DMS114 treated with DMSO at 0.1 percent for 48 hours (cell line): Measurements from ENCODE around the gene C10orf105.

Experiments
- DNase-seq: peaks from one replicate; lab custom pipeline; 2025; ENCODE audit not compliant: unreplicated experiment; lab: John Stamatoyannopoulos, UW

Gene C10orf105

DNA sequence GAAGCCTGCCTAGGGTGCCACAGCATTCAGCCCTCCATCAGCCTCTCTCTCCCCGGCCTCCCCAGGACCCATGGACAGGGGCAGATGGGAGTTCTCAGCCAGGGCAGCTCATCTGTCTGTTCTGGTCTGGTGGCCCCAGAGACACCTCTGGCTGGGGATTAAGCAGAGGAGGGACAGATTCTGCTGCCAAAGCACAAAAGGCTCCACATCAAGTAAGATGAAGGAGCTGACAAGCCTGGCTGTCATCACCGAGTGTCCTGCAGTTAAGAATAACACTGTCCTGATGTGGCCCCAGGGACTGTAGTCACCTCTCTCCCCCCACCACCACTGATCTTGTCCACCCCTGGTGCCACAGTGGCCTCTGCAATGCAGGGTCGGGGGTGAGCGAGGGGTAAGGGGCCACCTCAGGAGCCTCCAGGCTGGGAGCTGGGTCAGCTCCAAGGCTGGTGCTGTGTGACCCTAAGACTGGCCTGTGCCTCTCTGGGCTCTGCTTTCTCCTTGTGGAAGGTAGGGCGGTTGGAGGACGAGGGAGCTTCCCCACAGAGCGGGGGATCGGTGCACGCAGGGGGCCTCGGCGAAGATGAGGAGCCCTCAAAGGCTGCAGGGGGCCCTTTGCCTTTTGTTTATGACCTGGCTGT is 18.7 kb downstream of the C10orf105 start:
- no peak for DNase-seq

- no peak for DNase-seq
Measured at GRCh38 chr10:71698737-71699136, 20.8 kb downstream of the C10orf105 start.

DNA sequence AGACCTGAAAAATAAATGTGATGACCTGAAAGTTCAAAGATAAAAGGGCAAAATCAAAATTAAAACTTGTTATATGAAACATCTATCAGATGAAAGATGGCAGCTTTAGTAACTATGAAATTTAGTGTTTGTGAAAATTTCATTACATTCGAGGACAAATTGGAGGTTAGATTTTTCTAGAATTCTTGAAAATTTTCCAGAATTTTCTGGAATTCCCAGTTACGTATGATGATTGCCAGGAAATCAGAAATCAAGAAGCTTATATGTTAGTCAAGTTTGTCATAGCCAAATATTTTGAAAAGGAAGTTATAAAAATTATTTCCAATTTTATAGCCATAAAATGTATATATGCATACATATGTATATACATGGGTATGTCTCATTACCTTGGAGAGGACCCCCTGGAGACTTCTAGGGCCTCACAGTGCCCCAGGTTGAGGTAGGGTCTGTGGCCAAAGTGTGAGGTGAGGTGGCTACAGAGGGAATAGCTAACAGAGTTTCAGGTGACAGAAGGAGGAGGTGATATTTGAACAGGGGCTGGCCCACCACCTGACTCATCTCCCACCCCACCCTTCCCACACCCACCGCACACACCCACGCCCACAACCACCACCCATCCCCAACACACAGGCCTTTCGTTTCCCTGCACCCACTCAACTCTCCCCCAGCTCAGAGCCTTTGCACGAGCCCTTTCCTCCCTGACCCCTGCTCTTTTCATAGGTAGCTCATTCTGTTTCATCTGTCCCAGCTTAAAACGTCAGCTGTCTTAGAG is 21.5 kb downstream of the C10orf105 start:
- no peak for DNase-seq

DNA sequence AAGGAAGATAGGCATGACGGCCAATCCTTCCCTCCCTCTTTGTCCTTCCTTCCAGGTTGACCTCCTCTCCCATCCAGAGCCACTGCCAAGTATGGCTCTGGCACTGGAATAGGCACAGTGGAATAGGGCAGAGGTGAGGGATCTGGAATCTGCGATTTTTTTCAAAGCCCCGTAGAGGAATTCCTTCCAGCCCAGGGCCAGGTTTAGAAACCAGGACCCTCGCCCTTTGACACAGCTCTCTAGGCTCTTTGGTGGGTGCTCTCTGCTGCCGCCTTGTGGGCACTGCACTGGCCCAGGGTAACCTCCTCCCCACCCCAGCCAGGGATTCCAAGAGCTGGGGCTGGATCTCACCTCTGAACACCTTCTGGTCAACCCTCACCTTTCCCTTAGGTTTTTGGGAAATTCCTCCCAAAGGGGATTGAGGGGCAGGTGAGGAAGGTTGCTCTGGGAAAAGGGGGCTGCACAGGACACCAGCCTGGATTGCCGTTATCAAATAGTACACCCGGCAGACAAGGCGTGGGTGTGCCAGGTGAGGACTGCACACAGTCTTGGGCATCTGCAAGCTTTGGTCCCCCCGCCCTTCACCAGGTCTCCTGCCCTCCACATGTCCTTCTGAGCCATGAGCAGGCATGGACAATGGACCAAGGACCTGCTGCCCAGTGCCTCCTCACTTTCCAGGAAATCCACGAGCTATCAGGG is 22.8 kb downstream of the C10orf105 start:
- peak; percentile 15 for DNase-seq

DNA sequence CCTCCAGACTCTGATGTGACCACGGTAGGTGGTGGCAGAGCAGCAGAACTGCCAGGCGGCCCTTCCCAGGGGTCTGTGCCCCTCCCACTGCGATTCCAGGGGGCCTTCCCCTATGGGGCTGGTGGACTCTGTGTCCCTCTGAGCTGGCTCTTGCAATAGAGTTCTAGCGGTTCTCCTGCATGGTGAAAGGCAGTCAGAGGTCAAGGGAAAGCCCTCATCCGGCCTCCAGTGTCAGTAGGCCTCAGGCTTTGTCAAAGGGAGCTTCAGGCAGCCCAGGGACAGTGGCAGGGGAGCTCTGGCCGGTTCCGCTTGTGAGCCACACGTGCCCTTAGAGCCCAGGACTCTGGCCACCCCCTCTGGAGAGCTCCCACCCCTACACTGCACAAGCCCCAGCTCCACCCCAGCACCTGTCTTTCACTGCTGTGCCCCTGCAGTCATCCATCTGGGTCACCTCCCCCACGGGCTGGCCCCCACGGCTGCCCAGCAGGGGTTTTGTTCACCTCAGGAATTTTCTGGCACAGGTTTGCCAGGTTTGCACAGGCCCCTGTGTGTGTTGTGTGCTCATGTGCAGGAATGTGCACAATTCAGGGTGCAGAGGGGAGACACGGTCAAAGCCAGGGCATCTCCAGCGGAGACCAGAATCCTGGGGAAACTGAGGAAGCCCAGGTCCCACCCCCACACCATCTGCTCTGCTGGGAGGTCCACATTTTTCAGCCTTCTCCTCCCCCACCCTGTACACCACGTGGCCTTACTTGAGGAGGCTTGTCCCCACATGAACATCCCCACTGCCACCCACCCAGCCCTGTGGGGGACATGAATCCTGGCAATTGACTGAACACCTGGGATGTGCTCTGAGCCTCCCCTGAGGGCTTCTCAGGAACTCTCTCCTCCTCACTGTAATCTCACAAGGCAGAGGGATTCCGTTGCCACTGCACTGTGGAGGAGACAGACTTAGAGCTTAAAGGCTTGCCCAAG is 23.8 kb downstream of the C10orf105 start:
- DNase-seq, result no peak

DNA sequence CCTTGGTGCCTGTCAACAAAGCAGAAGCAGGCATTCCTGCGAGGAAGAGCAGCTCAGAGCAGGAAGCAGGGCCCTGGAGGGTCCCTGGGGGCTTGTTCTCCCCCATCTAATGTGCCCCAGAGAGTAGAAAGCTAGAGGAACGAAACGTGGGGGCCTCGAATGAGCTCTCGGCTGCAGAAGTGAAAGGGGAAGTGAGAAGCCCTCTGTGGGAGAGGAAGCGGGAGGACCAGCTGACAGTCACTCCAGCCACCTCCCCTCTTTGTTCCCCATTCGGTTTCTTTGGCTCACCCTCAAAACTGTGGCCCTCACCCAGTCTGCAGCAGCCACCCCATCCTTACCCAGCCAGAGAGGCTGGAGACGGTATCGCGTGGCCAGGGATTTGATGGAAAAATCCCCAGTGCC is 25.0 kb downstream of the C10orf105 start:
- DNase-seq, result no peak

DNA sequence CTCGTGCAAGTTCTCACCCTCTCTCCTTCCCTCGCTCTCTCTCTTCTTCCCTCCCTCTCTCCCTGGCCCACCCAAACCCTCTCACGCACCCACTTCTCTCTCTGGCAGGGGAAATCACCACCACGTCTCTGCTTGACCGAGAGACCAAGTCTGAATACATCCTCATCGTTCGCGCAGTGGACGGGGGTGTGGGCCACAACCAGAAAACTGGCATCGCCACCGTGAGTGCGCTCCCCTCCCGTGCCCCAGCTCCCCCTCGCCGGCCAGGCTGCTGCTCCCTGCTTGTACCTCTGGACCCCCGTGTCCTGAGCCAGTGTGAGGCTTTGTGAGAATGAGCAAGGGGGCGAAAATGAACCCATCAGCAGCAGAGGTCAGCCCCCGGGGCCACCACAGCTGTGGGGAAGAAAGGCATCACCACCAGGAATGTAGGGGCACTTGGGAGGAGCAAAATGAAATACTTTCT is 25.5 kb downstream of the C10orf105 start:
- DNase-seq, result no peak

GRCh38 chr10:71693377-71693776 is 26.2 kb downstream of the C10orf105 start:
- no peak for DNase-seq

- DNase-seq, result no peak
Measured at GRCh38 chr10:71692598-71693306, 26.8 kb downstream of the C10orf105 start.

DNA sequence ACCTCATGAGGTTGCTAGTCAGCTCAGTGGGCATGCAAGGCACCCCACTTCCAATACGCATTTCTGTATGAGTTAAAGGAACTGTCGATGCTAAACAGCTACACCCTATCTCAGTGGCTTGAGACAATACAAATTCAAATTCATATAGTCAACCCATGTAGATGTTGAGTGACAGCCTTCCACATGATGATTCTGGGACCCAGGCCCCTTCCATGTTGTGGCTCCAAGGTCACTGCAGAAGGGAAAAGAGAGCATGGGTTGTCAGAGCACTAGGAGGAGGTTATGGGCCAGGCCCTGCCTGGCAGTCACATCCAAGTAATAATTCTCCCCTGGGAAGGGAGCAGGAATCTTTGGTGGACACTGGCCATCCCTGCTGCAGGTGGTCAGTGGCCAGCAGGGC is 28.2 kb downstream of the C10orf105 start:
- DNase-seq, result no peak

DNA sequence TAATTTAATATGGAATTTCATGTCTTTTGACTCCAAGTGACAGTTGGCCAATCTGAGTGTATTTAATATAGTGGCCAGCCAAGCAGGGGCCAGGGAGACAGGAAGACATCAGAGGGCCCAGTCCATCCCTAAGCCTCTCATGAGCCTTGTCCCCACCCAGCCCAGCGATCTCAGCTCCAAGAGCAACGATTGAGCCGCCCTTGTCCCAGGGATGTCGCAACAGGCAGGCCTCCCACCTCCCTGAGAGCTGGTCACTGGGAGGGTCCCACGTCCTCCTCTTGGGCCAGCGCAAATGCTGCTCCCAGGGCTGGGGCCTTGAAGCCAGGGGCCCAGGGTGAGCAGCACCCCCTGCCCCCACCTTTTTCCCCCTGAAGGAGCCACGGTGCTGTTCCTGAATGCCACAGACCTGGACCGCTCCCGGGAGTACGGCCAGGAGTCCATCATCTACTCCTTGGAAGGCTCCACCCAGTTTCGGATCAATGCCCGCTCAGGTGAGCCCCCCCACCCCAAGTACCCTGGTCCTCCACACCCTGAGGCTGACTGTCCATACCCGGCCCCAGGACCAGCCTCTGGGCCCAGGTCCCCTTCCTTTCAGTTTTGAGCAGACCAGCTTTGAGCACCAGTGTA is 29.4 kb downstream of the C10orf105 start:
- DNase-seq, result no peak

DNA sequence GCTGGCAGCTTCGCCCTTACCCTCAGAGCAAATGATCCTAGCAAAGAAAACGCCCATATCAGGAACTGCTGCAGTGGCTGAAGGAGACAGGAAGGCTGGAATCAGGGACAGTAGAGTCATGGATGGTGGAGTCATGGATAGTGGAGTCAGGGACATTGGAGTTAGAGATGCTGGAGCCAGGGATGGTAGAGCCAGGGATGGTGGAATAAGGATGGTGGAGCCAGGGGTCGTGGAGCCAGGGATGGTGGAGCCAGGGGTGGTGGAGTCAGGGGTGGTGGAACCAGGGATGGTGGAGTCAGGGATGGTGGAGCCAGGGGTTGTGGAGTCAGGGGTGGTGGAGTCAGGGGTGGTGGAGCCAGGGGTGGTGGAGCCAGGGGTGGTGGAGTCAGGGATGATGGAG is 31.3 kb downstream of the C10orf105 start:
- DNase-seq, result no peak

GRCh38 chr10:71687480-71687879 is 32.1 kb downstream of the C10orf105 start:
- no peak for DNase-seq

DNA sequence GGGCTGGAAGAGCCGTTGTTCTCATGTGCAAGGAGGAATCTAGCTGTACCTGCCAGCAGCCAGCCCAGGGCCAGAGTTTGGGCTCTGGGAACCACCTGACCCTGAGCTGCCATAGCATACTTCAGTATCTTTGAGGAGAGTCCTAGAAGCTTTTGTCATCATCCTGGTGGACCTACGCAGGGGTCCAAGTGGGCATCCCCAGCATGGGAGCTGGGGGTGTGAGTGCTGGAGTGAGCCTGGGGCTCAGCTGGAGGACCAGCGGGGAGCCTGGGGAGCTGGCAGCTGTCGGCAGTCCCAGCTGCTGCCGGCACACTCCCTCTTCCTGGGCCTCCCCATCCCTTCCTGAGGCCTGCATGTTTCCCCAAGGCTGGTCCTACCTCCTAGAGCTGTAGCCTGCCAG is 32.5 kb downstream of the C10orf105 start:
- DNase-seq, result no peak

- DNase-seq, result no peak
Measured at GRCh38 chr10:71685554-71686232, 33.9 kb downstream of the C10orf105 start.

DNA sequence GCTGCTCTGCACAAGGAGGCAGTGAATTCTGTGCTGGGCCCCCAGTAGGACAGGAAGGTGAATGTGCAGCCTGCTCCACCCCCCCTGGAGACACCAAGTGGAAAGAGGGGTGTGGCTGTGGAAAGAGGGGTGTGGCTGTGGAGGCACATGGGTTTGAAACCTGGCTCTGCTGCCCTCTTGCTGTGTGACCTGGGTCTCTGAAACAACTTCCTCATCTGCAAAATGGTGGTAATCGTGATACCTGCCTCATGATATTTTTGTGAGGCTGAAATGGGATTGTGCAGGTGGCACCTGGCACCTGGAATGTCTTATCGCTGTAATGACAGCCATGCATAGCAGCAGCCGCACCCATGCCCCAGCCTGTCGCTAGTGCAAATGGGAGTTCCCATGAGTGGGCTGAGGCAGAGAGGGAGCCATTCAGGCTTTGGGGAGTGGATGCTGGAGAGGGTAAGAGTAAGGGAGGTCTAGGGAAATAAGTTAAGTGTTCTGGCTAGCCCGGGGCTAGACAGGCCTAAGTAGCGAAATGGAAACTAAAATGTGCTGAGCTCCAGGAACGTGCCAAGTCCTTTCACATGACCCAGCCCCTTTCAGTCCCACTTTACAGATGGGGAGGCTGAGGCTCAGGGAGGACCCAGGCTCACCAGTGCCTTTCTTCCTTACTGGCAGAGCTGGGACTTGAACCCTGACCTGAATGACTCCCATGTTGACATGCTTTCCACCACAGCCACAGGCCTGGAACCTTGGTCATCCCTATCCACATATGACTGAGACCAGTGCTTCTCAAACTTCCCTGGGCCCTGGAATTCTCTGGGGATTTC is 35.0 kb downstream of the C10orf105 start:
- no peak for DNase-seq

DNA sequence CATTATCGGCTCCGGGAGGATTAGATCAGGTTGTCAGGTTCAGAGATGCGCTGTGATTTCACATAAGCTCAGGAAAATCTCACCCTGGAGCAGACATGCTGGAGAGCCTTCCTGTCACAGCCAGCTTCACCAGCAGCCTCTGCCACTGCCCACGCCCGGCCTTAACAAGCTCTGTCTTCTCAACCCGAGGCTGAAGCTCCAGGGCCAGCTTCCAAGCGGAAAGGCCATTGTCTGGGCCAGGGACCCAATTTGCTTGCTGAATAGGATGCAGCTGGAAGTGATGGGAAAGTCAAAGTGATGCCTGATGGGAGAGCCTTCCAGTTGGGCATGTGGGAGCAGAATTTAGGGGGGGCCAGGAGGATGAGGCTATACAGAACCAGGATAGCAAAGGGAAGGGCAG is 36.3 kb downstream of the C10orf105 start:
- no peak for DNase-seq

- no peak for DNase-seq
Measured at GRCh38 chr10:71681977-71682376, 37.6 kb downstream of the C10orf105 start.
